ENCODE results near the gene TPM2.

The TPM2 gene

DNA sequence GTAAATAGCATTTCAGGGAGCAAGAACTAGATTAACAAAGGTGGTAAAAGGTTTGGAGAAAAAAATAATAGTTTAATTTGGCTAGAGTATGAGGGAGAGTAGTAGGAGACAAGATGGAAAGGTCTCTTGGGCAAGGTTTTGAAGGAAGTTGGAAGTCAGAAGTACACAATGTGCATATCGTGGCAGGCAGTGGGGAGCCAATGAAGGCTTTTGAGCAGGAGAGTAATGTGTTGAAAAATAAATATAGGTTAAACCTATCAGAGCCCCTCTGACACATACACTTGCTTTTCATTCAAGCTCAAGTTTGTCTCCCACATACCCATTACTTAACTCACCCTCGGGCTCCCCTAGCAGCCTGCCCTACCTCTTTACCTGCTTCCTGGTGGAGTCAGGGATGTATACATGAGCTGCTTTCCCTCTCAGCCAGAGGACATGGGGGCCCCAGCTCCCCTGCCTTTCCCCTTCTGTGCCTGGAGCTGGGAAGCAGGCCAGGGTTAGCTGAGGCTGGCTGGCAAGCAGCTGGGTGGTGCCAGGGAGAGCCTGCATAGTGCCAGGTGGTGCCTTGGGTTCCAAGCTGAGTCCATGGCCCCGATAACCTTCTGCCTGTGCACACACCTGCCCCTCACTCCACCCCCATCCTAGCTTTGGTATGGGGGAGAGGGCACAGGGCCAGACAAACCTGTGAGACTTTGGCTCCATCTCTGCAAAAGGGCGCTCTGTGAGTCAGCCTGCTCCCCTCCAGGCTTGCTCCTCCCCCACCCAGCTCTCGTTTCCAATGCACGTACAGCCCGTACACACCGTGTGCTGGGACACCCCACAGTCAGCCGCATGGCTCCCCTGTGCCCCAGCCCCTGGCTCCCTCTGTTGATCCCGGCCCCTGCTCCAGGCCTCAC is 16.3 kb downstream of the TPM2 start, which contains the start of gene CA9:
Gene CA9 (plus strand): TSS at position 797 of the 893 bp plus-strand sequence. CDS start 32 bp downstream, at position 829.
- DNase-seq = no peak

DNA sequence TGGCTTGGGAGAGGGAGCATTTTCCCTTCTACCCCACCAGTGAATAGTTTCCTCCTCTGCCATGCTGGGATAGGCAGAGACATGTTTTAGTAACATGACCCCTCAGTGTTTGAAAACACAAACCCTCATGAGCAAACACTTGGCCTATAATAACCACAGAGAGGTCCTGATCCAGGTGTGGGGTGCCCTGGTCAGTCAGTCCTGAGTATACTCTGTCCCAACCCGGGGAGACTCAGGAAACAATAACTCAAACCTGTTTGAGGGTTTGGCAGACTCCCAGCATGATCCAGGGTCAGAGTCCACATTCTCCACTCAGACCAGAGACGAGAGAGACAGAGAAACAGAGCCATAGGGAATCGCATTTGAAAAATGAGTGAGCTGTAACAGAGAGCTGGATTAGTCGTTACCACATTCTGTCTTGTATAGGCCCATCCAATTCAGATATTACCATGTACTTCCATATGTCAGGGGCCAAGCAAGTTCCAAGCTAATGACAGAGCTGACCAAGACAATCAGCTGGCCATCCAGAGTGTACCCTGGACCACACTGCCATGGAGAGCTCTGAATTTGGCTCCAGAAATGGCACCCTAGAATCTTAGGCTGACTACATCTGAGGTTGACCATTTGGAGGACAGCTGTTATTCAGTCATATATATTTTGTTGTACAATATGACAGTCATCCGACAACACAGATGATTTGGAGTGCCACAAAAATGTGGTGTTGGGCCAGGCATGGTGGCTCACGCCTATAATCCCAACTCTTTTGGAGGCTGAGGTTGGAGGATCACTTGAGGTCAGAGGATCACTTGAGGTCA is 20.2 kb downstream of the TPM2 start:
- no peak for DNase-seq

- DNase-seq = no peak
These were observed 21.8 kb downstream of the TPM2 start for GRCh38 chr9:35667939-35668338.

GRCh38 chr9:35666549-35666948 is 23.2 kb downstream of the TPM2 start:
- no peak for DNase-seq

GRCh38 chr9:35666045-35666444 is 23.7 kb downstream of the TPM2 start:
- no peak for DNase-seq

- DNase-seq = no peak
These were observed 24.3 kb downstream of the TPM2 start for GRCh38 chr9:35665471-35665818.

DNA sequence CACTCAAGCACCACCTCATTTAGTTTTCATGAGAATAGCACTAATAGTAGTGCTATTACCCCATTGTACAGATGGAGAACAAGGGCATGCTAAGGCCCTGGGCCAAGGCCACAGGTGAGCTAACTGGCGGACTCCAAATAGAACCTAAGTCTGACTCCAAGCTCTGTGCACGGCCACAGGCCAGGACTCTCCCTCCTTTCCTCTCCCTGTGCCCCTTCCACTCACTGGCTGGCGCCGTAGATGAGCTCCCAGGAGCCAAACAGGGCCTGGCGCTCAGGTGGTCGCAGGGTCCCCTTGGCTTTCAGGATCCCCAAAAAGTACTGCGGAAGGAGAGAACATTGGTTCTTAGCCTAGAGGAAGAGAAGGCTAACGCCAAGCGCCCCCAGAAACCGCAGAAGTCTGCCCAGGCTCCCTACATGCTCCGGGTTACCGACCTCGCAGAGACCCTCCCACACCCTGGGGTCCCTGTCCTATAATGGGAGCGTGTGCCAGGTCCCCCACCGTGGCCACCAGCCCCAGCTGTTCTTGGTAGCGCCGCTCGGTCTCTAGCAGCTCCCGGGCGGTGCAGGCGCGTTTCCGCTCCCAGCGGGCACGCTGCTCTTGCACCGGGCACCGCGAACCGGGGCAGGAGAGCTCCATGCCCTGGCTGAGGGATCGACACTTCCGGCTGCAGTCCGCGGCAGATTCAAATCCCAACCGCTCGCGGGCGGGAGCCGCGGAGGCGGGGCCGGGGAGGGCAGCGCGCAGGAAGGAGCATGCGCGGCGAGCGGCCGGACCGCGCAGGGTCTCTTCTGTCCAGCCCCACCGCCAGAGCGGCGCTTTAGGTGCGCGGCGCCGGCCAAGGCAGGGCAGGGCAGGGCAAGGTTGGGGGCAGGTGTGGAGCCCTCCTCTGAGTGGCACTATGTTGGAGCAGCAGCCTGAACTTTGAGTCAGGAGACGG is 24.9 kb downstream of the TPM2 start, which contains the start of gene ARHGEF39:
Gene ARHGEF39 (minus strand): TSS at position 665 of the 940 bp plus-strand sequence. CDS start 26 bp downstream, at position 639.
- DNase-seq = peak; percentile 40

- DNase-seq = no peak
These were observed 27.3 kb downstream of the TPM2 start for GRCh38 chr9:35662437-35662836.

GRCh38 chr9:35661756-35662350 is 27.9 kb downstream of the TPM2 start:
- DNase-seq = no peak

DNA sequence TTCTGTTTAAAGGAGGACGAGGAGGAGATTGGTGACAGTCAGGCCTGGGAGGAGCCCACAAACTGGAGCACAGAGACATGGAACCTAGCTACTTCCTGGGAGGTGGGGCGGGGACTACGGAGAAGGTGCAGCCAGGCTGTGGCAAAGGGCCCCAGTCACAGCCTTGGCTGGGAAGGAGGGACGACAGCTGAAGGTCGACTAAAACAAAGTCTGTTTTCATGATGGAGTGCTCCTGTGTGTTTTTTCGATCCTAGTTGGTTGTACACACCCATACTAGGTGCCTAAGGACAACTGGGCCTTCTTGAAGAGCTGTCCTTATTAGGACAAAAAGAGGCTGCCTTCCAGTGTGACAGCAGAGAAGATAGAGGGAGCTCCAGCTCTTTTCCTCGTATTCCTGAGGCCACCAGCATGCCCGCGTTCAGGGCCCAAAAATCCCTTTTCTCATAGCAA is 28.7 kb downstream of the TPM2 start:
- DNase-seq = no peak

DNA sequence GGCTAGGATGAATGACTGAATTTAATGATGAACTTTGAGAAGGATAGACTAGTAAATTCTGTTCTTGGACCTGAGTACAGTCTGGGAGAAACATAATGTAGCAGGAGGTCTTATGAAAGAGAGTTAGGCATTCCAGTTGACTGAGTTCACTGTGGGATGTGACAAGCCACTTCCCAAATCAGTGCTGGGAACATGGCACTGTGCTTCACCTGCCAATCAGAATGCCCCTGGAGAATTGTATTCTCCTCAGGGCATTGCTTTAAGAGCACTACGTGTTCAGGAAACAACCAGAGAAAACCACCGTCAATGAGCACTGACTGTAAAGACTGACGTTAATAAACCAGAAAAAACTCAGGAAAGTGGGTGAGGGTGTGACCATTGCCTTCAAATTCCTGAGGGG is 30.4 kb downstream of the TPM2 start:
- no peak for DNase-seq

GRCh38 chr9:35658968-35659220 is 30.8 kb downstream of the TPM2 start:
- DNase-seq = no peak

GRCh38 chr9:35658137-35658967 is 31.4 kb downstream of the TPM2 start, which contains the start of gene CCDC107:
Gene CCDC107 (plus strand): TSS chr9:35658292. CDS start chr9:35658380, 88 bp downstream.
- peak; percentile 73 for DNase-seq

GRCh38 chr9:35657546-35658136 is 32.1 kb downstream of the TPM2 start, which contains the start of gene RMRP:
Gene RMRP (minus strand): TSS chr9:35658019.
- peak; percentile 90 for DNase-seq

DNA sequence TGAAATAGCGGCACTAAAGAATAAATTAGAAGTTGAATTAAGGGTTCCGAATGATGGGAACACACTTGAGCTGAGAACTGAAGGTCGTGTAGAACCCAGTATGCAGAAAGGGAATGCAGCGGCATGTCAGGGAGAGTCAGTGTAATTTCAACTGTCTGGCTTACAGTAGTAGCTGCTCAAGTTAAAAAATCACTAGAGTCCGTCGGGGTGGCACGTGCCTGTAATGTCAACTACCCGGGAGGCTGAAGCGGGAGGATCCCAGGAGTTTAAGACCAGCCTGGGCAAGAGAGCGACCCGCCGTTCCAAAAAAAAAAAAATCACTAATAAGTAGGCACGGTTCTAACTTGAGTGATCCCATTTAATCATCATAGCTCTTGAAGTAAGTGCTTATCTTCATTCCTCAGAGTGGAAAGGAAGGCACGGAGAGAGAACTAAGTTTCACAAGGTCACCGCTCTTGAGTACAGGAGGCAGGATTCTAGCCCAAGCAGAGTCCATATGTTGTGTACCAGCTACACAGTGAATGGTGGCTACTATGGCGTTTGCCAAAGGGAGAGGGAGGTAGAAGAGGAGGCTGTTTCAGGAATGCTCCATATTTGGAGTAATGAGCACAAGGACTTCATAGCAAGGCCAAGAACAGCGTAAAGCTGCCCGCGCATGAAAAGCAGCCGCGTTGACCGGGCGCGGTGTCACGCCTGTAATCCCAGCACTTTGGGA is 32.7 kb downstream of the TPM2 start:
- no peak for DNase-seq

DNA sequence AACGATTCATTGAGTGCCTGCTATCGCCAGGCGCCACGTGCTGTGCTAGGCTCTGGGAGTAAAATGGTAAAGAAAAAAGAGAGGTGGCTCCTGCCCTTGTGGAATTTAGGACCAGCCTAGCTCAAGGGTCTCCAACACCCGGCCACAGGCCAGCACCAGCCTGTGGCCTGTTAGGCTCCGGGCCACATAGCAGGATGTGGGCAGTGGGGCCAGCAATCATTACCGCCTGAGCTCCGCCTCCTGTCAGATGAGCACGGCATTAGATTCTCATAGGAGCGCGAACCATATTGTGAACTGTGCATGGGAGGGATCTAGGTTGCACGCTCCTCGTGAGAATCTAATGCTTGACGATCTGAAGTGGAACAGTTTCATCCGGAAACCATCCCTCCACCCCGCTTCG is 33.4 kb downstream of the TPM2 start:
- DNase-seq = no peak

- no peak for DNase-seq
These were observed 36.1 kb downstream of the TPM2 start for GRCh38 chr9:35653611-35654010.

- DNase-seq = no peak
These were observed 36.9 kb downstream of the TPM2 start for GRCh38 chr9:35652829-35653209.

DNA sequence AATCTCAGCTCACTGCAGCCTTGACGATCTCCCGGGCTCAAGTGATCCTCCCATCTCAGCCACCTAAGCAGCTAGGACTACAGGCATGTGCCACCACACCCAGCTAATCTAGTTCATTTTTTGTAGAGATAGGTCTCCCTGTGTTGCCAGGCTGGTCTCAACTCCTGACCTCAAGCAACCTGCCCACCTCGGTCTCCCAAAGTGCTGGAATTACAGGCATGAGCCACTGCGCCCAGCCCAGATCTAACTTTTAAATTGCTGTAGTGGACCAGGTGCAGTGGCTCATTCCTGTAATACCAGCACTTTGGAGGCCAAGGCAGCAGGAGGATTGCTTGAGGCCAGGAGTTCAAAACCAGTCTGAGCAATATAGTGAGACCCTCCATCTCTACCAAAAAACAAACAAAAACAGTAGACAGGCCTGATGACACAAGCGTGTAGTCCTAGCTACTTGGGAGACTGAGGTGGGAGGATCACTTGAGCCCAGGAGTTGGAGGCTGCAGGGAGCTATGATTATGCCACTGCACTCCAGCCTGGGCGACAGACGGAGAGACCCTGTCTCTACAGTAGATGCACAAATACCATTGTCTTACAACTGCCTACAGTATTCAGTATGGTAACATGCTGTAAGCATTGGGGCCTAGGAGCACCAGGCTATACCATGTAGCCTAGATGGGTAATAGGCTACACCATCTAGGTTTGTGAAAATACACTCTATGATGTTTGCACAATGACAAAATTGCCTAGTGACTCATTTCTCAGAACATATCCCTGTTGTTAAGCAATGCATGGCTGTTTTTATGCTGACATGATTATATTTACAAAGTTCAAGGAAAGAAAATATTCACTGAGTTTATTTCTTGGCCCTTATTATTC is 37.5 kb downstream of the TPM2 start:
- DNase-seq = no peak
